Activated B cell treated with CpG ODN at 0.5 μM for 24 hours (primary cell): Measurements from ENCODE around the gene DENND5A. TPM values are rescaled to one million over a fixed set of nuclear protein-coding genes. Genes with fewer than 3 reads are reported as not detected.
A peak's percentile ranks its signal among the peaks of the same experiment; 100 is the strongest.

Experiments
- ATAC-seq: fragments of 200-7000 bp; cut with Tn5 transposase; one replicate; pipeline ENCODE4 v1.10.0; 2021; ENCODE audit warnings: low read depth, mild to moderate bottlenecking, moderate library complexity
- CTCF ChIA-PET: fragments of 350-600 bp; sonication (Branson Sonifier 250); formaldehyde crosslinking; loops from one replicate; lab custom pipeline; 2021; ENCODE audit warnings: antibody characterized with exemption; lab: Charles Lee
- POLR2A ChIA-PET: fragments of 350-600 bp; sonication (Branson Sonifier 250); formaldehyde crosslinking; loops from one replicate; lab custom pipeline; 2021; ENCODE audit warnings: antibody characterized with exemption; lab: Charles Lee
- DNase-seq: peaks from one replicate; pipeline ENCODE4 v3.0.0; 2022
- H3K27ac Mint-ChIP-seq: one replicate; pipeline ENCODE4 v1.8.0; 2020; ENCODE audit warnings: mixed read lengths
- H3K27me3 Mint-ChIP-seq: one replicate; pipeline ENCODE4 v1.8.0; 2021; ENCODE audit warnings: mixed read lengths
- H3K36me3 Mint-ChIP-seq: one replicate; pipeline ENCODE4 v1.8.0; 2021; ENCODE audit warnings: low read depth, mixed read lengths
- H3K4me1 Mint-ChIP-seq: one replicate; pipeline ENCODE4 v1.8.0; 2021; ENCODE audit warnings: mixed read lengths
- H3K4me3 Mint-ChIP-seq: one replicate; pipeline ENCODE4 v1.8.0; 2020; ENCODE audit warnings: mild to moderate bottlenecking, mixed read lengths
- H3K9me3 Mint-ChIP-seq: one replicate; pipeline ENCODE4 v1.8.0; 2020; ENCODE audit warnings: mixed read lengths
- CTCF ChIP-seq: fragments of 200-600 bp; IDR thresholded peaks from one replicate; pipeline ENCODE4 v1.8.0; 2022; ENCODE audit warnings: antibody characterized with exemption, mild to moderate bottlenecking
- intact Hi-C: fragments of 100-400 bp; cut with micrococcal nuclease; formaldehyde crosslinking; loops from one replicate; pipeline ENCODE4 v1.15.1; 2024
- total RNA-seq: library from RNA; stranded (reverse); gene quantifications from 2 replicates; pipeline ENCODE4 v1.2.3, GENCODE V29; 2022

Gene DENND5A
- total RNA-seq, 1 donor from 2014 or later, result 24.4 TPM

GRCh38 chr11:9138612-9139579 is 126.3 kb downstream of the DENND5A start:
- intact Hi-C loops, result no loop called here

DNA sequence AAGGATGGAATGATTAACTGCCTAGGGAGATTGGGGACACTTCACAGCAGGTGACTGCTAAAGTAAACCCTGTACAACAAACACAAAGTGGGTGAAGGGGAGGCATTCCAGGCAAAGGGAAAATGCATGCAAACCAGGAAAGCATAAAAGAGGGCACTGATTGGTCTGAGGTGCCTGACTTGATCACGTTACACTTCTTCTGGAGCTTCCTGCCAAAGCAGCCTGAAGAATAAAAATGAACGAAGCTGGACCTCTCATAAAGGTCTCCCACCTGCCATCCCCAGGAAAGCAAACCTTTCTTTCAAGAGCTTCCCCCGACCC is 127.1 kb downstream of the DENND5A start:
- ChIA-PET POLR2A (no interaction called here), CTCF (interaction anchor here (0.6 to 5.2 kb wide), 21 partner anchors 8 to 1021 kb away, joined by 3 to 68 read pairs (median 4); no protein-coding TSS in a partner anchor)
- Mint-ChIP-seq H3K27me3 (no peaks in the 10 kb centered on the region), H3K4me1 (peaks cover 3% of the 10 kb centered on the region), H3K4me3 (no peak overlapping the region), H3K9me3 (no peaks in the 10 kb centered on the region), H3K36me3 (peaks cover 46% of the 10 kb centered on the region), H3K27ac (no peak overlapping the region)
- no peak for ATAC-seq
- no peak for TF ChIP-seq CTCF
- intact Hi-C loops, result no loop called here
- no peak for DNase-seq

More at GRCh38 chr11:9138612-9139579, 126.3 kb downstream of the DENND5A start:
- peaks cover 54% of the 10 kb centered on the region for H3K36me3 Mint-ChIP-seq
- no peak overlapping the region for H3K27ac Mint-ChIP-seq
- ChIA-PET CTCF (interaction anchor here (0.8 to 5.2 kb wide), 9 partner anchors 9 to 451 kb away, joined by 3 to 68 read pairs (median 5); no protein-coding TSS in a partner anchor), POLR2A (no interaction called here)
- no peaks in the 10 kb centered on the region for H3K9me3 Mint-ChIP-seq
- DNase-seq, result no peak
- no peak for ATAC-seq
- H3K4me1 Mint-ChIP-seq, result peaks cover 3% of the 10 kb centered on the region
- no peak for TF ChIP-seq CTCF
- no peak overlapping the region for H3K4me3 Mint-ChIP-seq
- H3K27me3 Mint-ChIP-seq, result no peaks in the 10 kb centered on the region

- Mint-ChIP-seq H3K9me3 (no peaks in the 10 kb centered on the region), H3K4me1 (peaks cover 3% of the 10 kb centered on the region), H3K36me3 (peaks cover 40% of the 10 kb centered on the region), H3K27ac (no peak overlapping the region), H3K27me3 (no peaks in the 10 kb centered on the region), H3K4me3 (no peak overlapping the region)
- peak; percentile 50 for TF ChIP-seq CTCF
- intact Hi-C loops, result loop anchor here (1.0 kb wide), 2 partner anchors 223 to 912 kb away; no protein-coding TSS in a partner anchor
- CTCF ChIA-PET, result interaction anchor here (0.6 to 5.2 kb wide), 21 partner anchors 9 to 1020 kb away, joined by 3 to 68 read pairs (median 4); no protein-coding TSS in a partner anchor
- peak; percentile 60 for DNase-seq
- peak; percentile 99 for ATAC-seq
- POLR2A ChIA-PET, result no interaction called here
These were observed 127.6 kb downstream of the DENND5A start for GRCh38 chr11:9137293-9138132.

DNA sequence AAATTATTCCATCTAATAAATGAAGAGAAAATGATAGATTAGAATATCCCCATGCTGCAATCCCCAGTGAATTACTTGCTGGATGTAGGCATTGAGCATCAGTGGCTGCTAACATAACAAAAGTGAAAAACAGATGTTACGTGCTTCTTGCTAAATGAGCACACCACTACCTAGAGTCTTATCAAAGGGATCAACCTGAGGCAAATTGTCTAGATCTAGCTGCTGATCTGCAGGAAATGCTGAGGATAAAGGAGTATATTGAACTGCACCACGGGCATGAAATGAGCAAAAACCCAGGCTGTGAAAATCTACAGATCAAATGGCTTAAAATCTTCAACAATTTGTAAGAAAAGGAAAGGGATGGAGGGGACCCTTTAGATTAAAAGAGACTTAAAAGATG is 128.4 kb downstream of the DENND5A start:
- POLR2A ChIA-PET, result no interaction called here
- peaks cover 32% of the 10 kb centered on the region for H3K36me3 Mint-ChIP-seq

More for the DNA sequence above, 128.4 kb downstream of the DENND5A start:
- Mint-ChIP-seq H3K4me1 (peaks cover 3% of the 10 kb centered on the region), H3K27me3 (no peaks in the 10 kb centered on the region), H3K27ac (no peak overlapping the region), H3K4me3 (no peak overlapping the region), H3K9me3 (no peaks in the 10 kb centered on the region)
- CTCF ChIA-PET, result interaction anchor here (1.8 to 5.2 kb wide), 3 partner anchors 121 to 448 kb away, joined by 5 to 68 read pairs (median 16); no protein-coding TSS in a partner anchor
- intact Hi-C loops, result loop anchor here (1.0 kb wide), 2 partner anchors 222 to 911 kb away; no protein-coding TSS in a partner anchor
- no peak for ATAC-seq
- DNase-seq, result no peak
- no peak for TF ChIP-seq CTCF
